ENCODE measurements around the gene LPCAT3. TPM values are rescaled to one million over a fixed set of nuclear protein-coding genes. Genes with fewer than 3 reads are reported as not detected.
A peak's percentile ranks its signal among the peaks of the same experiment; 100 is the strongest.

LPCAT3 gene
- total RNA-seq, 1 experiment from 2014 or later = 54.3 TPM

GRCh38 chr12:7004840-7005239, 13.4 kb downstream of the LPCAT3 start:
- no peak for TF ChIP-seq TCF7L2 (IDR thresholded peaks at IDR 0.05; ENCODE audit: low read depth, low read length)
- TF ChIP-seq CTCF (IDR thresholded peaks at IDR 0.05) = no peak
- TF ChIP-seq SIN3A (IDR thresholded peaks at IDR 0.05; ENCODE audit: borderline replicate concordance, insufficient read depth, low read depth, low read length) = no peak
- TF ChIP-seq POLR2AphosphoS5 (IDR thresholded peaks at IDR 0.05; ENCODE audit: low read depth, low read length) = no peak
- no peak for TF ChIP-seq REST (IDR thresholded peaks at IDR 0.05; ENCODE audit: insufficient read depth in 1 of 2, low read depth in 2 of 2, low read length in 1 of 2)
- ATAC-seq = no peak

GRCh38 chr12:7004287-7004803, 13.9 kb downstream of the LPCAT3 start:
- ChIA-PET CTCF (no interaction called here), POLR2A (no interaction called here)
- Histone ChIP-seq H3K9me3 (ENCODE audit: control insufficient read depth, insufficient read depth, low read depth, low read length) (no peaks in the 10 kb centered on the region), H3K27ac (ENCODE audit: low read length) (no peak overlapping the region), H3K4me1 (ENCODE audit: control insufficient read depth, insufficient read depth, low read length) (no peaks in the 10 kb centered on the region), H3K4me3 (ENCODE audit: low read depth in 2 of 2, low read length in 2 of 2) (no peak overlapping the region), H3K27me3 (ENCODE audit: control insufficient read depth, insufficient read depth, low read length) (no peaks in the 10 kb centered on the region), H3K36me3 (ENCODE audit: control insufficient read depth, insufficient read depth, low read length) (no peaks in the 10 kb centered on the region; the same call in 1 of the 2 replicates)
- no peak for ATAC-seq
- no peak for DNase-seq (ENCODE audit: low read depth, low spot score)
- BruUV-seq (replicated peaks) = no TSS peak
- TF ChIP-seq CTCF (IDR thresholded peaks at IDR 0.05) (no peak), SIN3A (IDR thresholded peaks at IDR 0.05; ENCODE audit: borderline replicate concordance, insufficient read depth, low read depth, low read length) (no peak), REST (IDR thresholded peaks at IDR 0.05; ENCODE audit: insufficient read depth in 1 of 2, low read depth in 2 of 2, low read length in 1 of 2) (no peak), POLR2AphosphoS5 (IDR thresholded peaks at IDR 0.05; ENCODE audit: low read depth, low read length) (no peak), TCF7L2 (IDR thresholded peaks at IDR 0.05; ENCODE audit: low read depth, low read length) (no peak)
- in situ Hi-C loops (cut with HindIII; ENCODE audit: low pct_unique_long_range_greater_than_20kb, low sequenced_read_pairs) = no loop called here
- intact Hi-C loops (cut with micrococcal nuclease; ENCODE audit: unreplicated experiment) = no loop called here

More at GRCh38 chr12:7004840-7005239, 13.4 kb downstream of the LPCAT3 start:
- no peaks in the 10 kb centered on the region for H3K4me1 ChIP-seq (ENCODE audit: control insufficient read depth, insufficient read depth, low read length)
- no peak for DNase-seq (ENCODE audit: low read depth, low spot score)
- in situ Hi-C loops (cut with HindIII; ENCODE audit: low pct_unique_long_range_greater_than_20kb, low sequenced_read_pairs) = no loop called here
- BruUV-seq (replicated peaks) = TSS peak; percentile 8
- no peaks in the 10 kb centered on the region for H3K9me3 ChIP-seq (ENCODE audit: control insufficient read depth, insufficient read depth, low read depth, low read length)
- intact Hi-C loops (cut with micrococcal nuclease; ENCODE audit: unreplicated experiment) = no loop called here
- no peaks in the 10 kb centered on the region for H3K27me3 ChIP-seq (ENCODE audit: control insufficient read depth, insufficient read depth, low read length)
- H3K4me3 ChIP-seq (ENCODE audit: low read depth in 2 of 2, low read length in 2 of 2) = no peak overlapping the region
- H3K36me3 ChIP-seq (ENCODE audit: control insufficient read depth, insufficient read depth, low read length) = no peaks in the 10 kb centered on the region; the same call in none of the 2 replicates
- CTCF ChIA-PET = no interaction called here
- no peak overlapping the region for H3K27ac ChIP-seq (ENCODE audit: low read length)
- POLR2A ChIA-PET = no interaction called here

All from Panc1 (cell line).